ENCODE data around the gene RPP21.

The RPP21 gene

DNA sequence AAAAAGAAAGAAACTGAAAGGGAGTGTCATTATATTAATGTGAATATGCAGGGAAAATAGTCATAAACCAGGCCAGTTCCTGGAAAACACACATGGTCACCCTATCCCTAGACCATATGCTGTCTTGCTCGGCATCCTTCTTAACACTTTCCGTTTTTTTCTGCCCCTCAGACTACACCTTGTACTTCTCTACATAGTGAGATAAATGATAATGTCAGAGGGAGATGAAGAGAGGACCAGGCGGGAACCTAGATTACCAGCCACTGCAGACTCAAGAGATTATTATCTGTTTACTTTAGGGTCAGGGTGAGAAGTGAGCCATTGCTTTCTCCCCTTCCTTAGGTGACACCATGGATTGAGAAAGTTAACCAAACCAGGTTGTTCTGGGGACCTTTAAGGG, 3.7 kb upstream of the RPP21 start:
- H3K23ac ChIP-seq (ENCODE audit: low read length in 2 of 2), result no peak overlapping the region
- peaks cover 2% of the 10 kb centered on the region for H3K4me1 ChIP-seq (ENCODE audit: control insufficient read depth, insufficient read depth, low read depth, low read length)
- no peak overlapping the region for H2AK5ac ChIP-seq (ENCODE audit: low read length, severe bottlenecking)
- WGBS, result no CpG with 5 or more reads among the region's 3 CpGs
- no peak overlapping the region for H3K18ac ChIP-seq (ENCODE audit: low read depth in 1 of 2, low read length in 2 of 2)
- H3K9ac ChIP-seq (ENCODE audit: low read length), result no peak overlapping the region
- H2BK15ac ChIP-seq (ENCODE audit: low read depth, poor library complexity, severe bottlenecking), result no peak overlapping the region
- no peak for DNase-seq
- no peak overlapping the region for H2BK12ac ChIP-seq (ENCODE audit: low read length in 2 of 2)
- peaks cover 11 to 58% of the 10 kb centered on the region in 2 experiments for H3K36me3 ChIP-seq (ENCODE audit: control insufficient read depth in 1 of 2, insufficient read depth in 2 of 2, low read depth in 1 of 2, low read length in 2 of 2)
- H3K9me3 ChIP-seq (ENCODE audit: control insufficient read depth, low read length), result no peaks in the 10 kb centered on the region
- H3K79me1 ChIP-seq (replicated peaks; ENCODE audit: low read length, poor library complexity, severe bottlenecking), result peaks cover 4% of the 10 kb centered on the region
- no peak overlapping the region for H4K91ac ChIP-seq (ENCODE audit: low read length)
- H2BK5ac ChIP-seq (ENCODE audit: low read depth, low read length, poor library complexity, severe bottlenecking), result no peak overlapping the region
- no peak overlapping the region for H2BK120ac ChIP-seq (ENCODE audit: low read depth, low read length)
- no peak overlapping the region for H4K8ac ChIP-seq (ENCODE audit: low read length)
- H3K14ac ChIP-seq (ENCODE audit: low read length in 2 of 2), result no peak overlapping the region
- no peak overlapping the region for H3K4me3 ChIP-seq (ENCODE audit: insufficient read depth in 1 of 2, low read depth in 1 of 2, low read length in 2 of 2)
- H3K4ac ChIP-seq (ENCODE audit: low read depth in 1 of 2, low read length in 2 of 2), result no peak overlapping the region
- no peak overlapping the region for H2AFZ ChIP-seq (ENCODE audit: low read depth, low read length)
- H3K4me2 ChIP-seq (ENCODE audit: low read length, poor library complexity, severe bottlenecking), result no peak overlapping the region
- no peaks in the 10 kb centered on the region for H3K27me3 ChIP-seq (ENCODE audit: control insufficient read depth in 1 of 2, insufficient read depth in 1 of 2, low read length in 2 of 2)
- no peak overlapping the region for H3K27ac ChIP-seq (ENCODE audit: low read length, poor library complexity, severe bottlenecking)

DNA sequence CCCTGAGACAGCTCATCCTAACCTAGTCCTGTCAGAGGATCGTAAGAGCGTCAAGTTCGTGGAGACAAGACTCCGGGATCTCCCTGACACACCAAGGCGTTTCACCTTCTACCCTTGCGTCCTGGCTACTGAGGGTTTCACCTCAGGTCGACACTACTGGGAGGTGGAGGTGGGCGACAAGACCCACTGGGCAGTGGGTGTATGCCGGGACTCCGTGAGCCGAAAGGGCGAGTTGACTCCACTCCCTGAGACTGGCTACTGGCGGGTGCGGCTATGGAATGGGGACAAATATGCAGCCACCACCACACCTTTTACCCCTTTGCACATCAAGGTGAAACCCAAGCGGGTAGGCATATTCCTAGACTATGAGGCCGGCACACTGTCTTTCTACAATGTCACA, 3.2 kb upstream of the RPP21 start:
- H2BK120ac ChIP-seq (ENCODE audit: low read depth, low read length), result no peak overlapping the region
- no peak overlapping the region for H2BK5ac ChIP-seq (ENCODE audit: low read depth, low read length, poor library complexity, severe bottlenecking)
- no peak overlapping the region for H3K23ac ChIP-seq (ENCODE audit: low read length in 2 of 2)
- H3K4me2 ChIP-seq (ENCODE audit: low read length, poor library complexity, severe bottlenecking), result no peak overlapping the region
- H4K8ac ChIP-seq (ENCODE audit: low read length), result no peak overlapping the region
- H3K27me3 ChIP-seq (ENCODE audit: control insufficient read depth in 1 of 2, insufficient read depth in 1 of 2, low read length in 2 of 2), result no peaks in the 10 kb centered on the region
- H3K4ac ChIP-seq (ENCODE audit: low read depth in 1 of 2, low read length in 2 of 2), result no peak overlapping the region
- H2BK15ac ChIP-seq (ENCODE audit: low read depth, poor library complexity, severe bottlenecking), result no peak overlapping the region
- H3K79me1 ChIP-seq (replicated peaks; ENCODE audit: low read length, poor library complexity, severe bottlenecking), result peaks cover 7% of the 10 kb centered on the region
- H2BK12ac ChIP-seq (ENCODE audit: low read length in 2 of 2), result no peak overlapping the region
- DNase-seq, result no peak
- no peak overlapping the region for H3K18ac ChIP-seq (ENCODE audit: low read depth in 1 of 2, low read length in 2 of 2)
- H3K4me1 ChIP-seq (ENCODE audit: control insufficient read depth, insufficient read depth, low read depth, low read length), result peaks cover 2% of the 10 kb centered on the region
- no peak overlapping the region for H3K9ac ChIP-seq (ENCODE audit: low read length)
- H2AFZ ChIP-seq (ENCODE audit: low read depth, low read length), result no peak overlapping the region
- no peak overlapping the region for H4K91ac ChIP-seq (ENCODE audit: low read length)
- no peak overlapping the region for H3K27ac ChIP-seq (ENCODE audit: low read length, poor library complexity, severe bottlenecking)
- H3K36me3 ChIP-seq (ENCODE audit: control insufficient read depth in 1 of 2, insufficient read depth in 2 of 2, low read depth in 1 of 2, low read length in 2 of 2), result peaks cover 14 to 58% of the 10 kb centered on the region in 2 experiments
- H2AK5ac ChIP-seq (ENCODE audit: low read length, severe bottlenecking), result no peak overlapping the region
- no peak overlapping the region for H3K4me3 ChIP-seq (ENCODE audit: insufficient read depth in 1 of 2, low read depth in 1 of 2, low read length in 2 of 2)
- no peak overlapping the region for H3K14ac ChIP-seq (ENCODE audit: low read length in 2 of 2)
- whole genome bisulfite sequencing, result 98% methylated on average over 16 of the region's 16 CpGs
- no peaks in the 10 kb centered on the region for H3K9me3 ChIP-seq (ENCODE audit: control insufficient read depth, low read length)

DNA sequence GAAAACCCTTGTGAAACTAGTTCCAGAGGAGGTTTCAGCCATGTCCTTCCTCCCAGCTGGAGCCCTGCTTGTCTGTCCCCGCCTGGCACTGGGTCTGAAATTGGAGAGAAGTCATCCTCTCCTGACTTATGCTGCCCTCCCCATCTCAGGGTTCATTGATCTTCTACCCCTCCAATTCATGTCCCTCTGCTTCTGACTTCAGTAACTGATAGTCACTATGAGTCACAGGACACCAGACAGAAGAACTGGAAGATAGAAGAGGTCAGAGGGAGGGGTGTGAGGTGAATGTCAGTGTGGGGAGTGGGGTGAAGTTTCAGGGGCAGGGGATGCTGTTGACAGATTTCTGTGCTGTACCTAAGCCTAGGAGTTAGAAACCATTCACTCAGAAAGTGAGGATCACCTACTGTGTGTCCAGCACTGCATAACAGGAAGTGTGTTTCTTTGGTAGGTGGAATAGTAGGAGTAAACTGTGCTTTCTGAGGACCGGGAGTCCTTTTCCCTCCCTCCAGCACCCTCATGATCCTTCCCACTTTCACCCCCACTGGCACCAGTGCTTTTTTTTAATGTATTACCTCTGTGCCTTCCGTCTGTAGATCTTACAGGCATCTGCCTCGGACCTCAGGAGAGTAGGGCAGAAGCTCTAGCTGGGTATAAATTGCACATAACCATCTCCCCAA, 627 bp upstream of the RPP21 start:
- Histone ChIP-seq H3K27me3 (ENCODE audit: control insufficient read depth in 1 of 2, insufficient read depth in 1 of 2, low read length in 2 of 2) (no peaks in the 10 kb centered on the region), H2AFZ (ENCODE audit: low read depth, low read length) (no peak overlapping the region), H3K27ac (ENCODE audit: low read length, poor library complexity, severe bottlenecking) (no peak overlapping the region), H2BK5ac (ENCODE audit: low read depth, low read length, poor library complexity, severe bottlenecking) (no peak overlapping the region), H2BK12ac (ENCODE audit: low read length in 2 of 2) (no peak overlapping the region), H2AK5ac (ENCODE audit: low read length, severe bottlenecking) (no peak overlapping the region), H4K91ac (ENCODE audit: low read length) (no peak overlapping the region), H3K4ac (ENCODE audit: low read depth in 1 of 2, low read length in 2 of 2) (no peak overlapping the region), H3K4me1 (ENCODE audit: control insufficient read depth, insufficient read depth, low read depth, low read length) (peaks cover 4% of the 10 kb centered on the region), H2BK120ac (ENCODE audit: low read depth, low read length) (no peak overlapping the region), H3K36me3 (ENCODE audit: control insufficient read depth in 1 of 2, insufficient read depth in 2 of 2, low read depth in 1 of 2, low read length in 2 of 2) (peaks cover 23 to 46% of the 10 kb centered on the region in 2 experiments), H3K14ac (ENCODE audit: low read length in 2 of 2) (no peak overlapping the region), H3K23ac (ENCODE audit: low read length in 2 of 2) (no peak overlapping the region), H4K8ac (ENCODE audit: low read length) (peak overlapping the region; percentile 42), H3K9ac (ENCODE audit: low read length) (peak overlapping the region; percentile 90), H3K4me2 (ENCODE audit: low read length, poor library complexity, severe bottlenecking) (peak overlapping the region; percentile 48), H2BK15ac (ENCODE audit: low read depth, poor library complexity, severe bottlenecking) (no peak overlapping the region), H3K9me3 (ENCODE audit: control insufficient read depth, low read length) (no peaks in the 10 kb centered on the region), H3K18ac (ENCODE audit: low read depth in 1 of 2, low read length in 2 of 2) (no peak overlapping the region), H3K79me1 (replicated peaks; ENCODE audit: low read length, poor library complexity, severe bottlenecking) (peaks cover 7% of the 10 kb centered on the region), H3K4me3 (ENCODE audit: insufficient read depth in 1 of 2, low read depth in 1 of 2, low read length in 2 of 2) (peak overlapping the region in 1 of 2 experiments; percentile 89)
- peak; percentile 9 for DNase-seq
- 54% methylated on average over 3 of the region's 4 CpGs for WGBS

- WGBS, result 77% methylated on average over 2 of the region's 4 CpGs
- peak overlapping the region in 1 of 2 experiments; percentile 89 for H3K4me3 ChIP-seq (ENCODE audit: insufficient read depth in 1 of 2, low read depth in 1 of 2, low read length in 2 of 2)
Observed at GRCh38 chr6:30345852-30346251, 896 bp downstream of the RPP21 start.

More at GRCh38 chr6:30345852-30346251, 896 bp downstream of the RPP21 start:
- Histone ChIP-seq H3K14ac (ENCODE audit: low read length in 2 of 2) (no peak overlapping the region), H3K27ac (ENCODE audit: low read length, poor library complexity, severe bottlenecking) (no peak overlapping the region), H3K4me2 (ENCODE audit: low read length, poor library complexity, severe bottlenecking) (peak overlapping the region; percentile 66), H3K36me3 (ENCODE audit: control insufficient read depth in 1 of 2, insufficient read depth in 2 of 2, low read depth in 1 of 2, low read length in 2 of 2) (peaks cover 23 to 31% of the 10 kb centered on the region in 2 experiments), H3K4ac (ENCODE audit: low read depth in 1 of 2, low read length in 2 of 2) (no peak overlapping the region), H2BK15ac (ENCODE audit: low read depth, poor library complexity, severe bottlenecking) (no peak overlapping the region), H3K79me1 (replicated peaks; ENCODE audit: low read length, poor library complexity, severe bottlenecking) (peaks cover 7% of the 10 kb centered on the region), H2BK12ac (ENCODE audit: low read length in 2 of 2) (no peak overlapping the region), H2AK5ac (ENCODE audit: low read length, severe bottlenecking) (no peak overlapping the region), H4K91ac (ENCODE audit: low read length) (no peak overlapping the region), H3K18ac (ENCODE audit: low read depth in 1 of 2, low read length in 2 of 2) (no peak overlapping the region), H3K4me1 (ENCODE audit: control insufficient read depth, insufficient read depth, low read depth, low read length) (peaks cover 4% of the 10 kb centered on the region), H3K9ac (ENCODE audit: low read length) (peak overlapping the region; percentile 90), H2AFZ (ENCODE audit: low read depth, low read length) (no peak overlapping the region), H3K23ac (ENCODE audit: low read length in 2 of 2) (no peak overlapping the region), H3K9me3 (ENCODE audit: control insufficient read depth, low read length) (no peaks in the 10 kb centered on the region), H3K27me3 (ENCODE audit: control insufficient read depth in 1 of 2, insufficient read depth in 1 of 2, low read length in 2 of 2) (no peaks in the 10 kb centered on the region), H4K8ac (ENCODE audit: low read length) (no peak overlapping the region), H2BK5ac (ENCODE audit: low read depth, low read length, poor library complexity, severe bottlenecking) (no peak overlapping the region), H2BK120ac (ENCODE audit: low read depth, low read length) (no peak overlapping the region)
- no peak for DNase-seq
